ENCODE measurements around the gene ZNF197. TPM values are rescaled to one million over a fixed set of nuclear protein-coding genes. Genes with fewer than 3 reads are reported as not detected.

Gene ZNF197
- total and polyA plus RNA-seq, 10 of the 15 experiments (the other 5 are each of a cell fraction or from before 2014, with no cell fraction given): 3.2 to 16.6 (median 9.7) TPM

DNA sequence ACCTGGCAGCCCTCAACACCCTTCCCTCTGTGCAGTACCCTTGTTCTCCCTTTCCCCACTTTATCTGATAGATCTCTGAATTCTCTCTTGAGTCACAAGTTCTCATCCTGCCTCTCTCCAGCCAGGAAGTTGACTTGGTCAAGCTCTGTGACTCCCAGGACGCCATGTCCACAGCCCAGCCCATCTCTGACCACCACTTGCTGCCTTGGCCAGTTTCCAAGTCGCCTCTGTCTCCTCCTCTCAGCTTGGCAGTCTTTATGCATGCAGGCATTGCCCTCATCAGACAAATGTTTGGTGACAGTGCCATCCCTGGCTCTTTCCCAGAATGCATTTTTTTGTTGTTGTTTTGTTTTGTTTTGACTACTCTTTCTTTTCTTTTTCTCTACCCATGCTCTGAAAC is 49.4 kb downstream of the ZNF197 start:
- Histone ChIP-seq H3K4me2 (ENCODE audit: control insufficient read depth, insufficient read depth) (no peak overlapping the region), H3K79me2 (ENCODE audit: control insufficient read depth, insufficient read depth, low read length) (no peaks in the 10 kb centered on the region), H3K9ac (ENCODE audit: control insufficient read depth, insufficient read depth, low read length) (no peak overlapping the region), H3K36me3 (ENCODE audit: control insufficient read depth in 2 of 2, insufficient read depth in 2 of 2, low read length in 1 of 2) (no peaks in the 10 kb centered on the region), H3K27me3 (replicated peaks in 1 of 2; ENCODE audit: control insufficient read depth in 2 of 2, insufficient read depth in 2 of 2, low read length in 1 of 2) (no peaks in the 10 kb centered on the region), H3K4me1 (ENCODE audit: control insufficient read depth, insufficient read depth, low read length) (no peaks in the 10 kb centered on the region), H3K9me3 (replicated peaks; ENCODE audit: control insufficient read depth, insufficient read depth, low read length) (no peaks in the 10 kb centered on the region; the same call in 2 of the 3 replicates), H4K20me1 (ENCODE audit: control insufficient read depth, insufficient read depth) (no peaks in the 10 kb centered on the region), H2AFZ (ENCODE audit: control insufficient read depth, low read depth, low read length) (no peak overlapping the region), H3K4me3 (no peak overlapping the region), H3K27ac (ENCODE audit: control insufficient read depth, insufficient read depth) (no peak overlapping the region)
- ChIA-PET POLR2A (no interaction called here), CTCF (no interaction called here), RAD21 (ENCODE audit: unreplicated experiment) (no interaction called here), SMC1A (ENCODE audit: uncharacterized antibody, unreplicated experiment) (interaction anchor here (0.9 kb wide), 1 partner anchor 10 kb away, joined by 3 read pairs; no protein-coding TSS in a partner anchor)
- WGBS (ENCODE audit: insufficient coverage, insufficient replicate concordance, low lambda C conversion rate, missing lambda C conversion rate): 0% methylated on average over 2 of the region's 2 CpGs
- DNase-seq (ENCODE audit: low read depth, low spot score): no peak
- no peak for TF ChIP-seq NFIC (IDR thresholded peaks at IDR 0.05; ENCODE audit: low read depth, low read length)
- no peak for TF ChIP-seq DPF2 (IDR thresholded peaks at IDR 0.05)
- no peak for TF ChIP-seq CHD1 (IDR thresholded peaks at IDR 0.05; ENCODE audit: low read depth, low read length)
- no peak for TF ChIP-seq MYB (IDR thresholded peaks at IDR 0.05; ENCODE audit: borderline replicate concordance, low read depth, low read length)
- no peak for TF ChIP-seq NRF1 (conservative IDR thresholded peaks at IDR 0.05; ENCODE audit: low read depth, low read length)
- TF ChIP-seq SREBF1 (IDR thresholded peaks at IDR 0.05; ENCODE audit: low read length): no peak
- TF ChIP-seq PAX8 (IDR thresholded peaks at IDR 0.05): no peak
- TF ChIP-seq MEF2B (IDR thresholded peaks at IDR 0.05; ENCODE audit: partially characterized antibody, poor library complexity, severe bottlenecking): no peak
- no peak for TF ChIP-seq JUNB (IDR thresholded peaks at IDR 0.05)
- TF ChIP-seq HCFC1 (IDR thresholded peaks at IDR 0.05; ENCODE audit: low read length): no peak
- no peak for TF ChIP-seq RCOR1 (conservative IDR thresholded peaks at IDR 0.05; ENCODE audit: low read depth, low read length)
- no peak for TF ChIP-seq PAX5 (IDR thresholded peaks at IDR 0.05; ENCODE audit: borderline replicate concordance, low read depth, low read length)
- TF ChIP-seq IKZF1 (conservative IDR thresholded peaks at IDR 0.05): no peak
- TF ChIP-seq SP1 (IDR thresholded peaks at IDR 0.05; ENCODE audit: low read depth, low read length): no peak
- TF ChIP-seq, protein P1, sequence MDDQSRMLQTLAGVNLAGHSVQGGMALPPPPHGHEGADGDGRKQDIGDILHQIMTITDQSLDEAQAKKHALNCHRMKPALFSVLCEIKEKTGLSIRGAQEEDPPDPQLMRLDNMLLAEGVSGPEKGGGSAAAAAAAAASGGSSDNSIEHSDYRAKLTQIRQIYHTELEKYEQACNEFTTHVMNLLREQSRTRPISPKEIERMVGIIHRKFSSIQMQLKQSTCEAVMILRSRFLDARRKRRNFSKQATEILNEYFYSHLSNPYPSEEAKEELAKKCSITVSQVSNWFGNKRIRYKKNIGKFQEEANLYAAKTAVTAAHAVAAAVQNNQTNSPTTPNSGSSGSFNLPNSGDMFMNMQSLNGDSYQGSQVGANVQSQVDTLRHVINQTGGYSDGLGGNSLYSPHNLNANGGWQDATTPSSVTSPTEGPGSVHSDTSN (IDR thresholded peaks at IDR 0.05; ENCODE audit: insufficient replicate concordance, low read depth, low read length): no peak
- no peak for TF ChIP-seq ZNF24 (IDR thresholded peaks at IDR 0.05)
- TF ChIP-seq CUX1 (IDR thresholded peaks at IDR 0.05; ENCODE audit: insufficient replicate concordance, low read depth, low read length): no peak
- intact Hi-C loops (cut with micrococcal nuclease; ENCODE audit: unreplicated experiment) (no loop called here), in situ Hi-C loops (cut with MboI) (no loop called here)
- no peak for FAIRE-seq
- ATAC-seq: no peak
- BruUV-seq (replicated peaks): no TSS peak

All from GM12878 (cell line).